HG03439 (cell line): ENCODE data around the gene KRT6C.
"Not testable (repeated sequence)": the region's sequence is repeated elsewhere in the genome, so short reads cannot be mapped to it uniquely, and the experiment has no call there.

Experiments
- ATAC-seq: cut with Tn5 transposase; IDR thresholded peaks from one replicate; pipeline ENCODE4 v1.9.1; 2021; ENCODE audit warnings: mild to moderate bottlenecking, moderate library complexity; ENCODE audit not compliant: unreplicated experiment

KRT6C gene

GRCh38 chr12:52500574-52500973 is 27.0 kb upstream of the KRT6C start:
- not testable (repeated sequence) for ATAC-seq

- no peak for ATAC-seq
Observed at GRCh38 chr12:52499806-52500560, 26.4 kb upstream of the KRT6C start.

- no peak for ATAC-seq
Observed at GRCh38 chr12:52498946-52499345, 25.3 kb upstream of the KRT6C start.

DNA sequence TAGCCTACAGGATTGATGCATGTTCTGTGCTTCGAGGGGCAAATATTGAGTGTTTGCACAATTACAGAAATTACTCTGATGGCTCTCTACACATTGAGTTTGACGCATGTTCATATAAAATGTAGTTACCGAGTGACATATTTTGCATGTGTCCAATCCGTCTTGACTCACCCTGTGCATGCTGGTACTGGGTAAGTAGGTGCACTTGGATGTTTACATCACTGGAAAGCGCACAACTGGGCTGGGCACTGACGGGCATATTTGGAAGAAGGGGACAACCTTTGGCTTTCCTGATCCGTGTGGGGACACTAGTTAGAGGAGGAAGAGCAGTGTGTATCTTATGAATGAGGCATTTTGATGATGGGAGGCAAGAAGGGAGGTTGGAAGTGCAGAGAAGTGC is 24.4 kb upstream of the KRT6C start:
- no peak for ATAC-seq

DNA sequence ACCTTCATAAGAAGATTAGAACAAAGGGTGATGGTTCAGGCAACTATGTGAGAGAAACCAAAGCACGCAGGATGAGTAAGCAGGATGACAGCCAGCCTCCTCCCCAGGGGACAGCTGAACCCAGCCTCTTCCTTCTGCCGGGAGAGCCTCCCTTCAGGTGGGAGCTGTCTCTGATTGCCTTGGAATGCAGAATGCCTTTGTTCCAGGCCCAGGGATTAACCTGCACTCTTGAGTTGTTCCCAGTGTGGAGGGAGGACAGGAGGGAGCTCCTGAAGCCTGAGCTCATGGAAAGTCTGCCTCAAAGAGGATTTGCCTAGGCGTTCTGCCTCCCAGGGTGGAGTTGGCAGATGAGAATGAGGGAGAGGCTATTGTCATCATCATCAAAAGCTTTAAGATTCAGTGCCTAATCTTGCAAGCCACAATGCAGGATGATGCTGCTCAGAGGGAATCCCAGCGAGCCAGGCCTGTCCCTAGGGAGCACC is 23.0 kb upstream of the KRT6C start:
- no peak for ATAC-seq

DNA sequence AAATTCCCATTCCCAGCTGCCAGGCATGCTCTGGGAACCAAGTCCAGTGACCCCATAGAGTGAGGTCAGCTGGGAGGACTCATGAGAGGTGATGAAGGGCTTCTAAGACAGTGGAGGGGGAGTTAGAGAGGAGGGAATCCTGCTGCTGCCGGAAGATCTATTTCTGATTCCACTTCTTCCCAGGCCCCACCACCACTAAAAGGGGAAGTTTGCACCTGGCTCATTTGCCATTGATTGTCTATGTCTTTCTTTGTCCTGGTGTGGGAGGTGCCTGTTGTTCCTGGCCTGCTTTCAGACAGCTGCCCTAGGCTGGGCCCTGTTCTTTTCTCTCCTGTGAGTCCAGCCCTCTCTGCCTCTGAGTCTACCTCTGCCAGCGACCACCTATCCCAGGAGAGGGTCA is 22.4 kb upstream of the KRT6C start:
- no peak for ATAC-seq

DNA sequence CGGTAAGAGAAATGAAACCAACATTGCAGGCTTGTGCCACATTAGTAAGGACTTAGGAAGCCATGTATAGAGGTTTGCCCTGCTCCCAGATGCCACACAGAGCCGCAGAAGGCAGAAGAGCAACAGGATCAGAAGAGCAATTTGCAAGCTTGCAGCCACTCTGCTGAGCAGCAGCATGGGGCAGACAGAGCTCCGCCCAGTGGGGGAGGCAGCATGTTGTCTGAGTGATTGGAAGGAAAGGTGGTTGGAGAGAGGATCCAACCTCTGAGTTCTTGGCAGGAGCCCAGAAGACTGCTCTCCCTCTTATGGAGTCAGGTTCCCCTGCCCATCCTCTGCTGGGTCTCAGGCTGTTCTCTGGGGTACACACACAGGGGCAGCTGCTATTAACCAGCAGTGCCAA is 21.8 kb upstream of the KRT6C start:
- ATAC-seq, result no peak

DNA sequence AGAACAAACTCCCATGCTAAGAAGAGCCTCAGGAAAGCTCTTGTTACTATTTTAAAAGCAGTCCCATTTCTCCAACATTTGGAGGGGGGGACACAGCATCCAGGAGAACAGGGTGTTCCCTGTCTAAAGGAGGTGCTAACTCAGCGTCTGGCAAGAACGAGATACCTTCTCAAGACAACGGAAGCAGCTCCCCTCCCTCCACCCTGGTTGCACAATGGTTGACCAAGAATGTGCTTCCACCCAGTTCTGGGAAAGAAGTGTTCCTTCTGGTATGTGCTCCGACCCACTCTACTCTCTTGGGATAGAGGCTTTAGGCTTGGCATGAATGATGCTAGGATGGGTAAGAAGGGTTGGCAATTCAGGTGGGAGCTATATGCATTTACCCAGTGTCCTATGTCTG is 20.9 kb upstream of the KRT6C start:
- ATAC-seq, result no peak

GRCh38 chr12:52494100-52494499 is 20.5 kb upstream of the KRT6C start:
- ATAC-seq, result no peak

- no peak for ATAC-seq
Observed at GRCh38 chr12:52493172-52493571, 19.6 kb upstream of the KRT6C start, which contains the start of gene KRT6A. Gene KRT6A (minus strand): TSS chr12:52493257. CDS start chr12:52493188, 69 bp downstream.

GRCh38 chr12:52492405-52492804 is 18.8 kb upstream of the KRT6C start:
- ATAC-seq, result not testable (repeated sequence)

DNA sequence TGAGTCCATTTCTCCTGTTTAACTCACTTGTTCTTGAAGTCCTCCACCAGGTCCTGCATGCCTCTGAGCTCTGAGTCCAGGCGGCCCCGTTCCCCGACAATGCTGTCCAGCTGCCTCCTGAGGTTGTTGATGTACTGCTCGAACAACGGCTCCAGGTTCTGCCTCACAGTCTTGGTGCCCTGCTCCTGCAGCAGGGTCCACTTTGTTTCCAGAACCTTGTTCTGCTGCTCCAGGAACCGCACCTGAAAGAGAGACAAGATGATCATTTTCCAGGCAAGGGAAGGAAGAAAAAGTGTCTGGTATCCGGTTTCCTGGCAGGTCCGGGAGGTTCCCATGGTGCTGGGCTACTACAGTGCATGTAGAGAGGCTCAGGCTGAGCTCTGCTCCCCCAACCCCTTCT is 17.9 kb upstream of the KRT6C start:
- not testable (repeated sequence) for ATAC-seq

- ATAC-seq, result no peak
Observed at GRCh38 chr12:52488736-52489135, 15.1 kb upstream of the KRT6C start.

DNA sequence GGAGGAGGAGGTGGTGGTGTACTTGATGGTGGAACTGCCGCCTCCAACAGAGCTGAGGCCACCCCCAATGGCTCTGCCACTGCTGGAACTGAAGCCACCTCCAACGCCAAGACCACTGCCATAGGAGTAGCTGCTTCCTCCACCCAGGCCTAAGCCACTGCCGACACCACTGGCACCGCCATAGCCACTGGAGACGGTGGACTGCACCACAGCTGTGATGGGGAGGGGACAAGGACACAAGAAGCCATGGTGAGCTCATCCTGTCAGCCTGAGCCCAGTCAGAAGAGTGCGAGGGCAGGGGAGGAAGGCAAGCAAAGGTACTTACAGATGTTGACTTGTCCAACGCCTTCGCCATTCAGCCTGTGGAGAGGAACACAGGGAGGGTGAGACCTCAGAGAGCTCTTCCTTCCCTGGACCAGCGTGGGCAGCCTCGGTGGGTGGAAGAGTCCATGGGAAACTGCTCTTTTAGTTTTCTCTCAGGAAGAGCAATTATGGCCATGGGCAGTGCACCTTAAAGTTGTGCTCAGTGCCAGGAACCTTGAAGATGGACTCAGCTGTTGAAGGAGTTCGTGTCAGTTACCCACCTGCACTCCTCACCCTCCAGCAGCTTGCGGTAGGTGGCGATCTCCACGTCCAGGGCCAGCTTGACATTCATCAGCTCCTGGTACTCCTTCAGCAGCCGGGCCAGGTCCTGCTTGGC is 14.3 kb upstream of the KRT6C start:
- ATAC-seq, result not testable (repeated sequence)

DNA sequence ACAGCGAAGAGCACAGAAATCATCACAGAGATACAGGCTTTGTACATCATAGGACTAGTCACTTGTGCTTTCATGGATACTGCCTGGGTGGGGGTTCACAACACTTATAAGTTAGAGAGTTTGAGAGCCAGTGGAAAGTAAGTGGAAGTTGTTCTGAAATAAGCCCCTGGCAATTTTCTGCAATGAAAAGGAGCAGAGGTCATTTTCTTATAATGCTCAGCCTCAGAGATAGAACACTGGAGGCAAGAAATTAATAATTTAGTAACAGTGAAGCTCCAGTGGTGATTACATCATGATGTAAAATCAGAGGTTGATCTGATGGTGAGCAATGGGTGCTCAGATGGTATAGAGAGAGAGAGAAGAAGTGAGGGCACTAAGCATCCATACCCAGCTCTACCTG is 13.6 kb upstream of the KRT6C start:
- ATAC-seq, result no peak

- ATAC-seq, result no peak
Observed at GRCh38 chr12:52486166-52487105, 12.8 kb upstream of the KRT6C start.

DNA sequence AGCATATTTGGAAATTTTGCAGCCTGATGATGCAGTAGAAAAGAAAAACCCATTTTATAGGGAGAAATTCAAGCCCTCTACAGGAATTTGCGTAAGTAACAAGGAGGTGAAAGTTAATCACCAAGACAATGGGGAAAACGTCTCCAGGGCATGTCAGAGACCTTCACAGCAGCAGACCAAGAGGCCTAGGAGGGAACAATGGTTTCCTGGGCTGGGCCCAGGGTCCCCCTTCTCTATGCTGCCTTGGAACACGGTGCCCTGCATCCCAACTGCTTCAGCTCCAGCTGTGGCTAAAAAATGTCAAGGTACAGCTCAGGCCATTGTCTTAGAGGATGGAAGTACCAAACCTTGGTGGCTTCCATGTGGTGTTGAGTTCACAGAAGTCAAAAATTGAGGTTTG is 6.5 kb upstream of the KRT6C start:
- no peak for ATAC-seq

DNA sequence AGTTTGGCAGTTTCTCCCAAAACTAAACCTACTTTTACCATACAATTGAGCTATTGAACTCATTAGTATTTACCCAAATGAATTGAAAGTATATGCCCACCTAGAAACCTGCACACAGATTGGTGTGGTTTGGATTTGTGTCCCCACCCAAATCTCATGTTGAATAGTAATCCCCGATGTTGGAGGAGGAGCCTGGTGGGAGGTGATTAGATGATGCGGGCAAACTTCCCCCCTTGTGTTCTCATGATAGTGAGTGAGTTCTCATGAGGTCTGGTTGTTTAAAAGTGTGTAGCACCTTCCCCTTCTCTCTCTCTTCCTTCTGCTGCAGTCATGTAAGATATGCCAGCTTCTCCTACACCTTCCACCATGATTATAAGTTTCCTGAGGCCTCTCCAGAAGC is 4.0 kb upstream of the KRT6C start:
- no peak for ATAC-seq

- no peak for ATAC-seq
Observed at GRCh38 chr12:52474212-52474611, 607 bp upstream of the KRT6C start.

DNA sequence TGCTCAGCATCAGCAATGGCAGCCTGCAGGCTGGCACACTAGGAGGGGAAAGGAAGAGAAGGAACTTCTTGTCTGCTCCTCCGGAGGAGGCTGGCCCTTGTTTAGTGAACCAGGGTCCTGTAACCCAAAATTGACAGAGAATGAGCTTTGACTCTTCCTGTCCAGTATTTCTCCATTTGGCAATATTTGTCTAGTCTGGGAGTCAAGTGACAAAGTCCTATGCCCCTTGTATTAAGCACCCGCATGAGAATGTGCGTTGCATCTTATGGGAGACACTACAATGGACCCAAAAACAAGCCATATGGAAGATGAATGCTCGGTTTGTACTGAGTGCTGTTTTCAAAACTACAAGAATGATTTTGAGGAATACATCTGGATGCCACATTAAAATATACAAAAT is 3.8 kb downstream of the KRT6C start:
- no peak for ATAC-seq

DNA sequence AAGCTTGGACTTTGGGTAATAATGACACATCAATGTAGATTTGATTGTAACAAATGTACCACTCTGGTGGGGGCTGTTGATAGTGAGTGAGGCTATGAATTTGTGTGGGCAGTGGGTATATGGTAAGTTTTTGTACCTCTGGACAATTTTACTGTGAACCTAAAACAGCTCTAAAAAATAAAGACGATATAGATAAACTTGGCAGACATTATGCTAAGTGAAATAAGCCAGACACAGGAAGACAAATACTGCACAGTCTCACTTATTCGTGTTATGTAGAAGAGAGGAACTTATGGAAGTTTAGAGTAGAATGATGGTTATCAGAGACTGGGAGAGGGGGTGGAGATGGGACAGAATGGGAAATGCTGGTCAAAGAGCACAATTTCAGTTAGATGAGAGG is 8.7 kb downstream of the KRT6C start:
- no peak for ATAC-seq
